Effector CD4-positive, alpha-beta T cell (primary cell): ENCODE results near the gene RRP15.

Experiments
- DNase-seq: peaks from one replicate; pipeline ENCODE4 v3.0.0-alpha.2; 2020

RRP15 gene

DNA sequence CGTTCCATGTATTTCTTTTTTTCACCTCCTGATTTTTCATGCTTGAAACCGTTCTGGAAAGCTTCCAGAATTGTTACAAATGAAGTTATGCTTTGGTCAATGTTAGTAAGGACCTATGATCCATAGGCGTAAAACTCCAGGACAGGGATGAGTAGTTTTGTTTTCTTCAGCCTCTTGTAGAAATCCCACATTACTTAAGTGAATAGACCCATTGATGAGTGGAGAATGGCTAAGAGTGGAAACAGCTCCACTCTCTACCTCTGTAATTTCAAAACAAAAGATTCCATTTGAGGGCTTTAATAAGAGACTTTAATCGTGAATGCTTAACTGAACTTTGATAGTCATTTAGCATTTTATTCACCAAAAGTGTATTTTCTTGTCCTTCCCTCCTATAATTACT, 57.0 kb downstream of the RRP15 start:
- DNase-seq: no peak

DNA sequence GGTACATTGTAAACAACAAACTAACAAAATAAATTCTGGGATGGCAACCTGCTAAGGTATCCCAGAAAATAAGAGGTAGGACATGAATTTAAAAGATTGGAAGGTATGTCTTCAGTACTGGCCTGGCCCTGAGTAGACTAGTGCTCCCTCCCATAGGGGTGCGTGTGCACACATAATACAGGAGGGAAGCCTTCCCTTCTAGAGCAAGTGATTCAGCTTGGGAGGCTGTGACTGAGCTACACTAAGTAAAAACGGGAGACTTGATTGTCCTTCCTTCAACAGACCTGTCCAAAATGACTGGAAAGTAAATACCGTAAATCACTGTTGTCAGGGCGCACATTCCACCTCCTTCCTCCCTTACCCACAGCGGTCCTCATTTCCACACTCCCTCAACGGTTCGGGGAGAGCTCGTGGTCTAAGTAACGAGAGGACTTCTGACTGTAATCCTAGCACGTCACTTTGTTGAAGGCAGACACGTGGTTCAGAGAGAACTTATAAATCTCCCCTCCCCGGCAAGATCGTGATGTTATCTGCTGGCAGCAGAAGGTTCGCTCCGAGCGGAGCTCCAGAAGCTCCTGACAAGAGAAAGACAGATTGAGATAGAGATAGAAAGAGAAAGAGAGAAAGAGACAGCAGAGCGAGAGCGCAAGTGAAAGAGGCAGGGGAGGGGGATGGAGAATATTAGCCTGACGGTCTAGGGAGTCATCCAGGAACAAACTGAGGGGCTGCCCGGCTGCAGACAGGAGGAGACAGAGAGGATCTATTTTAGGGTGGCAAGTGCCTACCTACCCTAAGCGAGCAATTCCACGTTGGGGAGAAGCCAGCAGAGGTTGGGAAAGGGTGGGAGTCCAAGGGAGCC, 60.0 kb downstream of the RRP15 start, which contains the start of gene TGFB2:
Gene TGFB2 (plus strand): TSS at position 523 of the 859 bp plus-strand sequence. CDS start 1,366 bp downstream, outside the sequence.
- DNase-seq: no peak

DNA sequence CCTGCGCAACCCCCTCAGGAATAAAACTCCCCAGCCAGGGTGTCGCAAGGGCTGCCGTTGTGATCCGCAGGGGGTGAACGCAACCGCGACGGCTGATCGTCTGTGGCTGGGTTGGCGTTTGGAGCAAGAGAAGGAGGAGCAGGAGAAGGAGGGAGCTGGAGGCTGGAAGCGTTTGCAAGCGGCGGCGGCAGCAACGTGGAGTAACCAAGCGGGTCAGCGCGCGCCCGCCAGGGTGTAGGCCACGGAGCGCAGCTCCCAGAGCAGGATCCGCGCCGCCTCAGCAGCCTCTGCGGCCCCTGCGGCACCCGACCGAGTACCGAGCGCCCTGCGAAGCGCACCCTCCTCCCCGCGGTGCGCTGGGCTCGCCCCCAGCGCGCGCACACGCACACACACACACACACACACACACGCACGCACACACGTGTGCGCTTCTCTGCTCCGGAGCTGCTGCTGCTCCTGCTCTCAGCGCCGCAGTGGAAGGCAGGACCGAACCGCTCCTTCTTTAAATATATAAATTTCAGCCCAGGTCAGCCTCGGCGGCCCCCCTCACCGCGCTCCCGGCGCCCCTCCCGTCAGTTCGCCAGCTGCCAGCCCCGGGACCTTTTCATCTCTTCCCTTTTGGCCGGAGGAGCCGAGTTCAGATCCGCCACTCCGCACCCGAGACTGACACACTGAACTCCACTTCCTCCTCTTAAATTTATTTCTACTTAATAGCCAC, 60.7 kb downstream of the RRP15 start:
- no peak for DNase-seq

DNA sequence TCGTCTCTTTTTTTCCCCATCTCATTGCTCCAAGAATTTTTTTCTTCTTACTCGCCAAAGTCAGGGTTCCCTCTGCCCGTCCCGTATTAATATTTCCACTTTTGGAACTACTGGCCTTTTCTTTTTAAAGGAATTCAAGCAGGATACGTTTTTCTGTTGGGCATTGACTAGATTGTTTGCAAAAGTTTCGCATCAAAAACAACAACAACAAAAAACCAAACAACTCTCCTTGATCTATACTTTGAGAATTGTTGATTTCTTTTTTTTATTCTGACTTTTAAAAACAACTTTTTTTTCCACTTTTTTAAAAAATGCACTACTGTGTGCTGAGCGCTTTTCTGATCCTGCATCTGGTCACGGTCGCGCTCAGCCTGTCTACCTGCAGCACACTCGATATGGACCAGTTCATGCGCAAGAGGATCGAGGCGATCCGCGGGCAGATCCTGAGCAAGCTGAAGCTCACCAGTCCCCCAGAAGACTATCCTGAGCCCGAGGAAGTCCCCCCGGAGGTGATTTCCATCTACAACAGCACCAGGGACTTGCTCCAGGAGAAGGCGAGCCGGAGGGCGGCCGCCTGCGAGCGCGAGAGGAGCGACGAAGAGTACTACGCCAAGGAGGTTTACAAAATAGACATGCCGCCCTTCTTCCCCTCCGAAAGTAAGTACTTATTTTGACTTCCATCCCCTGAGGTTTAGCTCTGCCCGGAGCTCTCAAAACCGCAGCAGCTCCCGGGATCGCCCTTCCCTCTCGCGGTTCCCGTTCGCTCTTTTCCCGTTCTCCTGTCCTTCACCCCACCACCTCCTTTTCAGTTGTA, 61.5 kb downstream of the RRP15 start:
- DNase-seq: no peak

DNA sequence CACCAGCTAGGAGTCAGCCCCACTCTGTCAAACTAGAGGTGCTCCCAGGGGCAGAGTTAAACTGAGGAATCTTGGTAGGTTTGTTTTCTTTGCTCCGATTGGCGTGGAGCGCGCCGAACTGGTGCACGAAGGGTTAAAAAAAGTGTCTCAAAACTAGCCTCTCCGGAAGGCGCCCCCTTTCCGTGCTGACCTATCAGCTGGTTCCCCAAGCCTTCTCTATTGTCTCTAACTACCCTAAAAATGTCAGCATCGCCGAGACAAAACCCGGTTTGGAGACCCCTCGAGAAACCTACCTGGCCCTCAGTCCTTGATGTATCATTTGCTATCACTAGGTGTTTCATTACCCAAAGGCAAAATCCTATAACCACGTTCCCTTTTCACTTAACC, 62.2 kb downstream of the RRP15 start:
- DNase-seq: no peak

DNA sequence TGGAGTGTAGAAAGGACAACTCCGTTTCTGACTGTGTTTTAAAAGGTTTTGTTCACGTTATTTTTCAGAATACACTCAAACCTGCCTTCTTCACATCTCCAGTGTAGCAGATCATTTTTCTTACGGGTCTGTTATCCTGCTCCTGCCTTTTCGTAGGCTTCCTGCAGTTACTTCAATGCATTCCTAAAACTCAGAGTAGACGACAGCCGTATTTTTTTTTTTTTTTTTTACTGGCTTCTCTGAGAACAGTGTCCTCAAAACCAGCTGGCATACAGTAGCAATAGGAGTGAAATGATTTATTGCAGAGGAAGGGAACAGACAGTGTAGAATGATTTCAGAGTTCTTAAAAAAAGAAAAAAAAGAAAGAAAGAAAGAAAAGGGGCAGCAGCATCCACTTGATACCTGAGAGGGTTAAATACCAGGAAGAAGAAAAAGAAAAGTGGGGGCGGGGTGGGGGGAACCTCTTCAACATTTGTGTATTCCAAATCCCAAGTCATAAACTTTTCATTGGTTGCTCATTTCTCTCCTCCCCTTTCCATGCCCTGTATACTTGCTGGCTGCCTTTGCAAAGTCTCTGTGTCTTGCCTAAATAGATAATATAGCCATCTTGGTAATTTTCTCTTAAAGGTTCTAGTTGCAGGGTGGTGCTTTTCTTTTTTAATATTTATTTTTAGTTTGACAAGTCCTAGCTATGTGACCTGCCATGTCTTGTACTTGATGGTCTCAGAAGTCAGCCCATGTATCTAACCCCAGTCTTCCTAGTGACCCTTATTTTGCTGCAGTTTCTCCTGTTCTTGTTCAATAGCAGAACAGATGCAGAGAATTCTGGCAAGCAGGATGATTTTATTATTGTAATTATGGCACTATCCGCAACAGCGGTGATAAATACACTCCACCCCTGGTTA, 62.9 kb downstream of the RRP15 start:
- DNase-seq: no peak

DNA sequence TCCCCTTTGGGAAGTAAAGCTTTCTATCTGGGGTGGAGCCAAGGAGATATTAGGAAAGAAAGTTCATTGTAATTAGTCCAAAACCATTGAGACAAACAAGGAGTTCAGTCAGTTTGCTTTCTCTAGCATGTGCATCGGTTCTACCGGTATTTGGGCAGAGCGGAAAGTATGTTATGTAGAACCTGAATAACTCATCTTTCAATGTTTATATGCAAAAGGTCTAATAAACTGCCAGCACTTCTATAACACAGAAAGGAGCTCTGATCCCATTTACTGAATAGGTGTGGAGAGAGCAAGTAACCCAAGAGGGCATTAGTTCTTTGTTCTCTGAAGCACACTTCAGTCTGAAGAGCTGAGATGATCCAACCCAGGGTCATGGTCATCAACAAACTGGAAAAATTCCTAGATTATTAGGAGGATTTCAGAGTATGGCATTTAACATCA, 63.6 kb downstream of the RRP15 start:
- DNase-seq: no peak

DNA sequence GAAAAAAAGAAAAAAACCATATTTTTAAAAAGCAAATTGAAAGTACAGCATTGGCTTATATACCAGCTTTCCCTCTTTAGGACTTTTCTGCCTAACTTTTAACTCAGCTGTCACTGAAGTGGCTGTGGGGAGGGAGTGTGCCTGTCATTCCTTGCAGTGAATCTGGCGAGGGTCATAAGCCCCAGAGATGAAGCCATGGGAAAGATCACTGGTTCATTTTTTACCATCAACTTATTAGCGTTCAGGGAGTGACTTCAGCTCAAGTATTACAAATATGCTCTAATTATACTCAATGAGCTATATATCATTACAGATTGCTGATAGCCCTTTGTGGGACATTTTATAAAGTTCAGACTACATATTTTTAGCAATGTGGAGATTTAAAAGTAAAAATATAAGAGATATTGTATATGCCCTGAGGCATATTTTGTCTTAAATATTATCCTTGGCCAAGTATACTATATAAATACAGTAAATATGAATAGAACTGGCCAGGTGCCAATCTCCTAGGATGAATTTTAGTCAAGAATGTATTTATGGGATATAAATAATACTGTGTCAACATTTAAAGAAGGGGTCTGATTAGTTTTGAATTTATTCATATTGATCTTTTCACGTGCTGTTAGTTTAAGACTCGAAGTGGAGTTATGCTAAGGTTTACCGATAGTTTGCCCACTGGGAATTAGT, 64.4 kb downstream of the RRP15 start:
- no peak for DNase-seq

DNA sequence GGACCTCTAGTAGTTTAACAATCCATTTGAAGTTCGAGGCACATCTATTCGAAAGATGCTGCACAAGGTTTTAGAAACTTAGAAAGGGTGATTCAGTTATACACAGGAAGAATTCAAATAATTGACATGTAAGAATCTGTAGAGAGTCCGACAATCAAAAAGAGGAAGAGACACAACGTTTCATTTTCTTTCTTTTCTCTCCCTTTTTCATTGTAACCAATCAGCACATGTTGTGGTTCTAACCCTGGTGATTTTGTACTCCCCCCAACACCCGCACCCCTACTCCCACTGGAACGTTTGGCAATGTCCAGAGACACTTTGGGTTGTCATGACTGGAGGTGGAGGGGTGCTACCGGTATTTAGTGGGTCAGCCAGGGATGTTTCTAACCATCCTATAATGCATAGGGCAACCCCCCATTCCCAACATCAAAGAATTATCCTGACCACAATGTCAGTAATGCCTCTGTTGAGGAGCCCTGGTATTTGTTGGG, 65.0 kb downstream of the RRP15 start:
- no peak for DNase-seq

DNA sequence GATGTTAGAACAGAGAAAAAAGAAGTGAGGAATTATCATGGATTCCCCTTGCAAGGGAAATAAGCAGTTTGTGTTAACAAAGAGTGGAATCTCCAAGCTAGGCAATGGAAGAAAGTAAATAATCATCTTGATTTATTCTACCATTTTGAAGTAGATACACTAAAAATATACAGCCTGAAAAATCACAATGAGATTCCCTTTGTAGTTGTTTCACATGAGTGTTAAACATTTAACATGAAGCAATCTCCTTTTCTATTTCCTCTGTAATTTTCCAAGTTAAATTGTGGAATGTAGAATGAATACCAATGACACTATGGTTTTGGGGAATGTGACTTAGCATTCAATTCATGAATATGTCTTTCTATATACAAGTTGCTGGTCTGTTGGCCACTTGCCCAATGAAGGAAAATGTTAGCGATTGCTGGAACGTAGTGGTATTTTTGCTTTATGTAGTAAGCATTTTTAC, 65.7 kb downstream of the RRP15 start:
- no peak for DNase-seq

DNA sequence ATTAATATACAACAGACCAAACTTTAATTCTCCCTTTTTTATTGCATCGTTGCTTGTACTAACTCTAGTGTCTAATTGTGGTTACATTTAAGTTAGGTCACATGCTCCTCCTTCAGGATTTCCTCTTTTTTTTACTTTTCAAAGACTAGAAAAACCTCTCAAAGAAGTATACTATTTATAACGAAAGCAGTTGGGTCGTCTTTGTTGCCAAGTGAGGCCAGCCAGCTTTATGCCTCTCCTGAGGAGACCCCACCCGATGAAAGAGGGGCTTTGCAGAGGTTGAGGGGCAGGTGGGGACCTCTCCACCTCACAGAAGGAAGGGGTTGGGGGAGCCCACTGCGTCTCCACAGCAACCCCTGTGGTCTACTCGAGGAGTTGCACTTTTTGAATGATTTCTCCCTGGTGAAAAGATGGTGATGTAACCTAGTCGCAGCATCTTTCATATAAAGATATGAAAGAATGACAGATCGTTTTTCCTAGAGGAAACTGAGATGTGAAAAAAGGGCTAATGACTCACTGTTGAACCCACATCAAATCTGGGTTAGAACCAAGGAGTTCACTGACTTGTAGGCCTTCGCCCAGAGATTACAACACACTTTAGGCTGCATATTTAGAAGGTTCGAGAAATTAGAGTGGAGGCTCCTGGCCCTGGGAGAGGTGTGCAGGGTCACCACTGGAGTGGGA, 66.4 kb downstream of the RRP15 start:
- no peak for DNase-seq

DNA sequence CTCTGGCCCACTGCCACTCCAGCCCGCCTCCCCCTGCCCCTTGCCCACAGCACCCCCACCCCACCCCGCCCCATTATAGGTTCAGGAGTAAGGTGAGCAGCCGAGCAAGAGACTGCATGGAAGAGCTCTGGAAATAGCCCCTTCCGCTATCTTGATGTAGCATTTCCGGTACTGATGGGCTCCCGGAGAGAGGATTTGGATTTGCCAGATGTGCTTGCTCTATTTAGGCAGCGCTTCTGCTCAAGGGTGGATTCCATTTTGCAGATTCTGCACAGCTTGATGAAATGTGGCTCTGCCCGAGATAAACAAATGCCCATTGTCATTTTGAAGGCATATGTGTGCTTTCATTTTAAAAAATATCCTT, 67.0 kb downstream of the RRP15 start:
- no peak for DNase-seq

DNA sequence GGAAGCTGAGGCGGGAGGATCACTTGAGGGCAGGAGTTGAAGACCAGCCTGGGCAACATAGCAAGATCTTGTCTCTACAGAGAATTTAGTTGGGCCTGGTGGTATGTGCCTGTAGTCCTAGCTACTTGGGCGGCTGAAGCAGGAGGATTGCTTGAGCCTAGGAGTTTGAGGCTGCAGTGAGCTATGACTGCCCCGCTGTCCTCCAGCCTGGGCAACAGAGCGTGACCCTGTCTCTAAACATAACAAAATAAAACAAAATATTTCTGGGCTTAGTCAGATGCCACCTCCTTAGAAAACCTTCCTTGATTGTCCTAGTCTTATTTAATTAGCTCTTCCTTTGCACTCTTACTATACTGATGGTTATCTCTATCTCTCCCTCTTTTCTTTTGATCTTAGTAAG, 68.6 kb downstream of the RRP15 start:
- DNase-seq: no peak

DNA sequence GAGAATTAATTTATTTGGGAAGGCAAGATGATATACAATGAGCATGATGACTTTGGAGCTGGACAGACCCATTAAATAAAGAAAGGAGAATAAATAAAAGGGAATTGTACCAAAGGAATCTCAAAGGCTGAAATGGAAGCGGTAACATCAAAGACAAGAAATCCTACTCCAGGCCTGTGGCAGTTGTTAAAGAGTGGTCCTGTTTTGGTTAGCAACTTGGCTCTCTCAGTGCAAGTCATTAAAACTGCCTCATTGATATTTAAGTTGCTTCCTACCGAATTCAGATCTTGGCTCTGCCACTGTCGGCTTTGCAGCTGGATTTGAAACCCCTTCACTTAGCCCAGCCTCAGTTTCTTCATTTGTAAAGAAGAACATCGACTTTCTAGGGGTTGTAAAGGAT, 70.2 kb downstream of the RRP15 start:
- no peak for DNase-seq

DNA sequence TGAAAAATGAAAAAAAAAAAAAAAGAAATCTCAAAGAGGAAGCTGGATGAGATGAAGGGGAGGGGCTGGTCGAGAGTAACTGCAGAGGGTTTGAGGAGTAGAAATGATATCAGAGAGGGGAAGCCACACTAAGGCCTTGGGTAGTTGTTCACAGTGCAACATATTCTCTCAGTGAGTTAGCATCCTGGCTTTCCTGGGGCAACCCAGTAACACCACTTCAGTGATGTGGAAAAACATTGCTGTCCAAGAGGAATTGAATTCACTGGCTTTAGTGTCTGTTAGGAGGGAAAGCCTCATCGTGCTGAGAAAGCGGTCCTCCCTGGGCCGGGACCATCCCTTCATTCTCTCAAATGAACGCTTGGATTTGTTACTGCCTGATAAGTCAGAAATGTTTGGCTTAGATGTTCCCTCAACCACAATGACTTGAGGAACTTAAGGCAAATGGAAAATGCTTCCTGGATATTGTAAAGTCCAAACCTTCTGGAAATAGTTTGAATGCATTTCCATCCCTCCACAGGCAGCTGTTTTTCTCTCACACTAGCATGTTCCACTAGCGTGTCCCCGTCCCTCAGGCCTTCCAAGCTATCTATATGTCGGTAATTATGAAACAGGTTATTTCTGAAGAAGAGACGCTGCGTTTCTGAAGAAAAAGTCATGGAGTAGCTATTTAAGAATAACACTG, 72.3 kb downstream of the RRP15 start:
- DNase-seq: no peak

DNA sequence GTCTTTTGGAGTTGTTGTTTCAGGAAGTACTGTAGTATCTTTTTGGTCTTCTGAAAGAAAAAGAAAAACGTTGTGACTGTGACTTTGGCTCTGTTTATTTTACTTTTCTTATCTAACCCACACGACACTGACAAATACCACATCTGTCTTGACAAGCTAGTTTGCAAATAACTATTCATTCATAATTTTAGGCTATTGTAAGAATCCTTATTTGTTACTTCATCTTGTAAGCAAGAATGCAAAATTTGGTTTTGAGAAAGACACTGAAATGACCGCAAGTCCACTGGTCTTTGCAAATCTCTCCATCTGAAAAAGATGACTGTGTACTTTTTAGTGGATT, 72.8 kb downstream of the RRP15 start:
- DNase-seq: no peak

DNA sequence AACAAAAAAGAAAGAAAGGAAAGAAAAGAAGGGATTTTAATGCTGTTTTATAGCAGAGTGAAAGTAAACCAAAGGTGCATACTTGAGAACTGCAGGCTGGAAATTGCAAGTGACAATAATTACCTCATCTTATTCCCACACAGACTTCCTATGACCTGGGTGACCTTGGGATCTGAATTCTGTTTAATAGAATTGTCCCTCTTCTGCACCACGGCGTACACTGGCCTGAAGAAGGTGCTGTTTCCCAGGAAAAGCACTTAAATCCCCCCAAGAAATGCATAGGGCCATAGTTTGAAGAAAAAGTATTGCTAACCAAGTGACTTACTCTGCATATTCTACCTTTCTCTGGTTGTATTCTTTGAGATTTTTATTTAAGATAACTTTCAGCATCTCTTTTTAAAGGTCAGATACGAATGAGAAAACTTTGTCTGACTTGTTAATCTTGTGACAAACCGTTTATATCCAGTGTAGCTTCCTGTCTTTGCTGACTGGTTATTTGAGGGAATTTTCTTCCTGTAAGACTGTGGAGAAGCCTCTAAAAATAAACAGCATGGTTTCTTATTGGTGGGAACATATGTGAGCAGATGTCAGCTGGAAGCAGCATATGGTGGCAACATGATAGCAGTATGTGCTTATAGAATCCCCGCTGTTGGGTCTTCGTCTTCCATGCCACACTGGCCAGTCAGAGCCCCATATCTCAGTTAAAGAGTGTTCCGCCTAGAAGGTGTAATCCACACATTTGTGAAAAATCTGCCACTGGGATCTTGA, 76.4 kb downstream of the RRP15 start:
- DNase-seq: no peak

DNA sequence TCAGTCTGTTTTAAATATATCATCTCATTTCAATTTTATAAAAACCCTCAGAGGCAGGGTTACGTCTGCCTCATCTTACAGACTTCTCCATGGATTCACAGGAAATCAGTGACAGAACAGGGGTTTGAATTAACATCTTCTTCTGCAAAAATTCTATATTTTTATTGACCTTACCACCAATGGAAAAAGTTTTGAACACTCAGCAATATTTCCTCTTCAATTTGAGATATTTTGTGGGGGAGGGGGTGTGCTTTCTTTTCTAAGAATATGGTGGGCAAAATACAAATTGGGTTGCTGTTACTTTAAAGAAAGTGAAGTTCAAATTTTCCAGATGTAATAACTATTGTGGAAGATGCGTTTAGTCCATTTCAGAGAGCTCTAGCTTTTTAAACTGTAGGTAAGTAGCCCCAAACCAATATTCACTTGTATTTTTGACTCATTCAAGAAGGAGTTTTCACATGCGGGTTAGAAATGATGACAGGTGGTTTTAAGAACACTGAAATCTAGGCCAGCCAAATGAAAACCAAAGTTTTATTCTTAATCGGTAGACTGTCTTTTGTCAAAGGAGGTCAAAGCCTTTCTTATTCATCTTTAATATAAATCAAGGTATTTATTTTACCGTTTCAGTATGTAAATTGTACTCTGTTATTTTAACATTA, 77.5 kb downstream of the RRP15 start:
- no peak for DNase-seq

DNA sequence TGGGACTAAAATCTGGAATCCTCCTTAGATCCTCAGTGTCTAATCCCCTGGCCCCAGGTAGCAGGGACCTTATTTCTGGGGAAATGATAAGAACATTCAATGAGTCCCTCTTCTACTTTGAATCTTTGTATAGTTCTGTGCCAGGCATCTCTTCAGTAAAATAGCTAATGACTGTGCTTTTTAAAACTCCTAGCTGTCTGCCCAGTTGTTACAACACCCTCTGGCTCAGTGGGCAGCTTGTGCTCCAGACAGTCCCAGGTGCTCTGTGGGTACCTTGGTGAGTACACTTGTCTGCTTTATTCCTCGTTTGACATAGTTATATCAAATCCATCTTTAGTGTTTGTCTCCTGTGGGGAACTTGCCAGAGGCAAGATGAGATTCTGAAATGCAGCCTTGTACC, 78.0 kb downstream of the RRP15 start:
- DNase-seq: no peak
